Measurements from ENCODE around the gene TSPAN4.

TSPAN4 gene, protein sequence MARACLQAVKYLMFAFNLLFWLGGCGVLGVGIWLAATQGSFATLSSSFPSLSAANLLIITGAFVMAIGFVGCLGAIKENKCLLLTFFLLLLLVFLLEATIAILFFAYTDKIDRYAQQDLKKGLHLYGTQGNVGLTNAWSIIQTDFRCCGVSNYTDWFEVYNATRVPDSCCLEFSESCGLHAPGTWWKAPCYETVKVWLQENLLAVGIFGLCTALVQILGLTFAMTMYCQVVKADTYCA

GRCh38 chr11:842370-843002 is at the start of gene TSPAN4, which contains the start of gene POLR2L:
Gene TSPAN4 (plus strand): TSS chr11:842852. CDS start chr11:850305, 7,453 bp downstream.
Gene POLR2L (minus strand): TSS chr11:842529. CDS start chr11:842508, 21 bp downstream.
- peak; percentile 45 to 97 (median 82) for DNase-seq

DNA sequence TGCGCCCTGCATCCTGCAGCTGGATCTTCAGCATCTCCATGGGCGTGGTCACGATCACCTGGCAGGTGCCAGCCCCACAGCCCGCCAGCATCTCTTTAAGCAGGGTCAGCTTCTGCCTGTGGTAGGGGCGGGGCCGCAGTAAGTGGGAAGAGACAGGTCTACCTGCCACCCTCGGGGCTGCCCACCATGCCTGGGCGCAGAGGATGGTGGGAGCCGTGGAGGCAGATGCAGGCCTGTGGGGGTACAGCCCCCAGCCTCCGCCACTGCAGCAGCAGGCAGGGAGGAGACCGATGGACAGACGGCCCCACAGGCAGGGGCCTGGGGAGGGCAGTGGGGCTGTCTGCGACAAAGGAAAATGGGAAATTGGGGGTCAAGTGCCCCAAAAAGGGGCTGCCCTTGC is 49.8 kb upstream of the TSPAN4 start:
- DNase-seq = no peak

- no peak for DNase-seq
Observed at GRCh38 chr11:793556-793955, 49.1 kb upstream of the TSPAN4 start.

DNA sequence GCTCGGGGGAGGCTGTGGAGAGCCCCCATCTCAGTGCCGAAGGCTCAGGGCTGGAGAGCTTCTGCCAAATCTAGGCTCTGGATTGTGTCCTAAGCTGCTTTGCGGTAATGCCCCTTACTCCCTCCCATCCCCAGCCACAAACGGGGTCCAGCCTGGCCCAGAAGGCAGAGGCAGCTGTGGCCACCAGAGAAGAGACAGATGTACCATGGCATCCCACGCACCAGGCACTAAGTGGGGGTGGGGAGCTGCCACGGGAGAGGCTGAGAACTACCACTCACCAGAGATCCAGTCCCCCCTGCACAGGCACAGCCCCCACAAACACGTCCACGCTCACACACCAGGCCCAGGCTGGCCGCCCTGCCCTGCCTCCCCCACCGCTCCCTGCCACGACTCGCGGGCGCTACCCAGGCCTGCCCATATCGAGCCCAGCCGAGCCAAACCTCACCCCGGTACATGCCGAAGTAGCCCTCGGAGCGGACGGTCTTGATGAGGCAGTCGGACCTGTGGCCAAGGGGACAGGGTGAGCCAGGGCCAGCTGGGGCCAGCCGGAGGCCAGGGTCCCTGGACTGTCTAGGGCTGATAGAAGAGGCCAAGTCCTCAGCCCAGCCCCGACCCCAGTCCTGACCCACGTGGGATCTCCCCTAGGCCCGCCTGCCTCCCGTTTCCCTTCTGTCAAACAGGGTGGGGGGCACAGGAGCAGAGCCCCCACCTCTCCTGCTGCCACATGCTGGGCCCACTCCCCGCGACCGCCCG is 48.5 kb upstream of the TSPAN4 start:
- DNase-seq = no peak

- DNase-seq = peak in 9 of 51 donors; percentile 7 to 73 (median 26)
Observed at GRCh38 chr11:794766-795633, 47.7 kb upstream of the TSPAN4 start.

GRCh38 chr11:795634-796564 is 46.8 kb upstream of the TSPAN4 start:
- DNase-seq = peak in 38 of 51 donors; percentile 26 to 76 (median 51)

DNA sequence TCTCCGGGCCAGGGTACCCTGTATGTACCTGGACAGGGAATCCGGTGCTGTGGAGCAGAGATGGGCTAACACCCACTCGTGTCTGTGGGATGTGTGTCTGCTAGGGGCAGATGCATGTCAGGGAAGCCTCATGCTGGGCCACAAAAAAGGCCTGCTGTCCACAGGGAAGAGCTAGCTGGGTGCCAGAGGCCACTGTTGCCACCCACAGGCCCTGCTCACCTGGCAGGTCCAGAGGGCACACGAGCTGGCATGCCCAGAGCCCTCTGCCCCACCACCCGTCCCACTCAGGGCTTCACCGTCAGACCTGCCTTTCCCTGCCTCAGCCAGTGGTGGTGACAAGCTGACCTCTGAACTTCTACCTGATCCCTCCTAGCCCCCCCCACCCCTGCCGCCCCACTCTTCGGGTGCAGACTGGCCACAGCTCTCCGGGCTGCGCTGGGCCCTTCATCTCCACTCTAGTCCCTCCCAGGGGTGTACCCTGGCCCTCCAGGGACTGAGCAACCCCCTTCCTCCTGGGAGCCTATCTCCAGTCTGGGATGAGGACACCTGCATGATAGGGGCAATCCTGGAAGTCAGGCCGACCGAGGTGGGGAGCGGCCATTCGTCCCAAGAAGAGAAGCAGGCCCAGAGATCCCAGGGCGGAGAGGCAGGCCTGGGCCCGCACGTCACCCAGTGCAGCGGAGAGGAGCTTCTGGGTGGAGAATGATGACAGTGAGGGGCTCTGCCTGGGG is 45.9 kb upstream of the TSPAN4 start:
- DNase-seq = no peak

- DNase-seq = peak in 43 of 51 donors; percentile 27 to 89 (median 72)
Observed at GRCh38 chr11:797296-798092, 45.2 kb upstream of the TSPAN4 start.

GRCh38 chr11:798093-798713 is 44.4 kb upstream of the TSPAN4 start, which contains the start of gene SLC25A22:
Gene SLC25A22 (minus strand): TSS chr11:798281. CDS start chr11:795006, 3,275 bp downstream.
- DNase-seq = peak in 44 of 51 donors; percentile 36 to 86 (median 70)

- no peak for DNase-seq
Observed at GRCh38 chr11:799641-800316, 42.9 kb upstream of the TSPAN4 start.

- no peak for DNase-seq
Observed at GRCh38 chr11:800473-800872, 42.2 kb upstream of the TSPAN4 start.

DNA sequence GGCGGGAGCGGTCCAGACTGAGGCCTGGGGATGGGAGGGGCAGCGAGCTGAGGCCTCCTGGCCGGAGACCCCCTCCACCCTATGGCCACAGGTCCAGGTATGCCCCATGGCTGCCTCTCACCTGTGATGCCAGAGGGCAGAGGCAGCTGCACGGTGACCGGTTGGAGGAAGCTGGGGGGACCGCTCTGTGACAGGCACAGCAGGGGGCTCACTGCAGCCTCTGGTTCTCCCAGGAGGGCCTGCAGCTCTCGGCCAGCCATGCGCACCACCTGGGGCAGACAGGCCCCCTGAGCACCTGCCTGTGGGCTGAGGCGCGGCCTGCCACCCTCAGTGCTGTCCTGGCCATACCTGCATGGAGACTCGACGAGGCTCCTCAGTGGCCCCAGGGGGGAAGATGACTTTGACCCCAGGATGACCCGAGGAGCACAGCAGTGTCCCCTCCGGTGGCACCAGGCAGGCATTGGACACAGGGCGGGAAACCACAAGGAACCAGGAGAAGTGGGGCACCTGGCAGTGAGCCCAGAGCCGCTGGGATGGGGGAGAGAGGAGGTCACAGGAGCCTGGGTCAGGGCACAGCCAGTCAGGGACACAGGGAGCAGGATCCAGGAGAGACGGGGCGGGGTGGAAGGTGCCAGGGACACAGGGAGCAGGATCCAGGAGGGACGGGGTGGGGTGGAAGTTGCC is 41.4 kb upstream of the TSPAN4 start:
- DNase-seq = no peak

- DNase-seq = no peak
Observed at GRCh38 chr11:802018-802617, 40.5 kb upstream of the TSPAN4 start.

- no peak for DNase-seq
Observed at GRCh38 chr11:802693-803466, 39.8 kb upstream of the TSPAN4 start.

DNA sequence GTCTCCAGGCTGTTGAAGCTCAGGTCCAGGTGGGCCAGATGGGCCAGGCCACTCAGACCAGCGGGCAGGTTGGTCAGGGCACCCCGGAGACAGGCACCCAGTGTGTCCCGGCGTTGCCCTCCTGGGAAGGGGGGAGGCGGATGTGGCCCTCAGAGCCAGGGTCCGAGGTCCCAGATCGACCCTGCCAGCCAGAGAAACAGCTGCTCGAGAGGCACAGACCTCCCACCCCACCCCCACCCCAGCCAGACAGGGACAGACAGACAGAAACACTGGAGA is 39.2 kb upstream of the TSPAN4 start:
- no peak for DNase-seq

Measured in hypothalamus (tissue), 51 donors.